Astrocyte of the hippocampus (primary cell): ENCODE results near the gene RIC8B.
A peak's percentile ranks its signal among the peaks of the same experiment; 100 is the strongest.

Source experiments
- DNase-seq: peaks from one replicate; pipeline ENCODE4 v3.0.0; 2011; ENCODE audit warnings: low read depth, low spot score

RIC8B gene

GRCh38 chr12:106801167-106801708 is 26.8 kb downstream of the RIC8B start:
- DNase-seq = no peak

- DNase-seq = no peak
Measured at GRCh38 chr12:106801830-106802533, 27.5 kb downstream of the RIC8B start.

GRCh38 chr12:106804668-106805067 is 30.2 kb downstream of the RIC8B start:
- DNase-seq = no peak

GRCh38 chr12:106814714-106815113 is 40.2 kb downstream of the RIC8B start:
- peak; percentile 5 for DNase-seq

GRCh38 chr12:106815741-106816140 is 41.3 kb downstream of the RIC8B start:
- DNase-seq = no peak

- DNase-seq = no peak
Measured at GRCh38 chr12:106816231-106816630, 41.7 kb downstream of the RIC8B start.

GRCh38 chr12:106819991-106820390 is 45.5 kb downstream of the RIC8B start:
- no peak for DNase-seq

- no peak for DNase-seq
Measured at GRCh38 chr12:106831699-106832098, 57.2 kb downstream of the RIC8B start.

- DNase-seq = no peak
Measured at GRCh38 chr12:106837782-106838181, 63.3 kb downstream of the RIC8B start.

- no peak for DNase-seq
Measured at GRCh38 chr12:106839333-106839732, 64.9 kb downstream of the RIC8B start.

GRCh38 chr12:106840243-106840642 is 65.8 kb downstream of the RIC8B start:
- peak; percentile 85 for DNase-seq

GRCh38 chr12:106841510-106842302 is 67.2 kb downstream of the RIC8B start:
- peak; percentile 73 for DNase-seq

- no peak for DNase-seq
Measured at GRCh38 chr12:106845902-106846301, 71.4 kb downstream of the RIC8B start.

- DNase-seq = no peak
Measured at GRCh38 chr12:106847861-106848260, 73.4 kb downstream of the RIC8B start.

- no peak for DNase-seq
Measured at GRCh38 chr12:106851306-106851705, 76.8 kb downstream of the RIC8B start.

GRCh38 chr12:106854723-106855122 is 80.2 kb downstream of the RIC8B start:
- DNase-seq = no peak

GRCh38 chr12:106855221-106855758 is 80.8 kb downstream of the RIC8B start:
- no peak for DNase-seq

GRCh38 chr12:106861984-106862916 is 87.8 kb downstream of the RIC8B start:
- peak; percentile 19 for DNase-seq

- no peak for DNase-seq
Measured at GRCh38 chr12:106863189-106863588, 88.7 kb downstream of the RIC8B start.

GRCh38 chr12:106865683-106866082 is 91.2 kb downstream of the RIC8B start:
- no peak for DNase-seq

- DNase-seq = peak; percentile 66
Measured at GRCh38 chr12:106866426-106867080, 92.1 kb downstream of the RIC8B start.
